Measurements from ENCODE around the gene SLC5A2.
"Not testable (repeated sequence)": the region's sequence is repeated elsewhere in the genome, so short reads cannot be mapped to it uniquely, and the experiment has no call there.

SLC5A2 gene

GRCh38 chr16:31441956-31442355 lies 41.0 kb upstream of the SLC5A2 start:
- no peak for DNase-seq (ENCODE audit: low read depth)
- no peak for TF ChIP-seq CTCF (IDR thresholded peaks at IDR 0.05; ENCODE audit: insufficient read depth, low read depth, low read length, missing control alignments)
- no peak overlapping the region for H3K4me3 ChIP-seq (ENCODE audit: low read depth, low read length)

- not testable (repeated sequence) for DNase-seq (ENCODE audit: low read depth); H3K4me3 ChIP-seq (ENCODE audit: low read depth, low read length)
These were observed 37.0 kb upstream of the SLC5A2 start for GRCh38 chr16:31445931-31446330.

GRCh38 chr16:31451201-31451600 lies 31.7 kb upstream of the SLC5A2 start:
- no peak for TF ChIP-seq CTCF (IDR thresholded peaks at IDR 0.05; ENCODE audit: insufficient read depth, low read depth, low read length, missing control alignments)
- no peak for DNase-seq (ENCODE audit: low read depth)
- no peak overlapping the region for H3K4me3 ChIP-seq (ENCODE audit: low read depth, low read length)

GRCh38 chr16:31451681-31452351 lies 31.1 kb upstream of the SLC5A2 start:
- peak; percentile 47 for DNase-seq (ENCODE audit: low read depth)
- H3K4me3 ChIP-seq (ENCODE audit: low read depth, low read length), result no peak overlapping the region
- TF ChIP-seq CTCF (IDR thresholded peaks at IDR 0.05; ENCODE audit: insufficient read depth, low read depth, low read length, missing control alignments), result peak; percentile 29

- H3K4me3 ChIP-seq (ENCODE audit: low read depth, low read length), result no peak overlapping the region
- no peak for DNase-seq (ENCODE audit: low read depth)
- TF ChIP-seq CTCF (IDR thresholded peaks at IDR 0.05; ENCODE audit: insufficient read depth, low read depth, low read length, missing control alignments), result no peak
These were observed 30.3 kb upstream of the SLC5A2 start for GRCh38 chr16:31452631-31453106.

GRCh38 chr16:31453255-31454204 lies 29.4 kb upstream of the SLC5A2 start:
- no peak for DNase-seq (ENCODE audit: low read depth)
- no peak for TF ChIP-seq CTCF (IDR thresholded peaks at IDR 0.05; ENCODE audit: insufficient read depth, low read depth, low read length, missing control alignments)
- no peak overlapping the region for H3K4me3 ChIP-seq (ENCODE audit: low read depth, low read length)

- H3K4me3 ChIP-seq (ENCODE audit: low read depth, low read length), result no peak overlapping the region
These were observed 27.2 kb upstream of the SLC5A2 start for GRCh38 chr16:31455601-31456314.

More at GRCh38 chr16:31455601-31456314, 27.2 kb upstream of the SLC5A2 start:
- TF ChIP-seq CTCF (IDR thresholded peaks at IDR 0.05; ENCODE audit: insufficient read depth, low read depth, low read length, missing control alignments), result peak; percentile 41
- no peak for DNase-seq (ENCODE audit: low read depth)

All from GM12865 (cell line).